ENCODE results near the gene TGFBRAP1.

The TGFBRAP1 gene

GRCh38 chr2:105375001-105375561 lies 45.5 kb upstream of the TGFBRAP1 start:
- TF ChIP-seq CTCF (conservative IDR thresholded peaks at IDR 0.05; ENCODE audit: low read length) = no peak
- peak; percentile 64 for DNase-seq (ENCODE audit: low read depth)
- no peak overlapping the region for H3K4me3 ChIP-seq (ENCODE audit: low read length)

DNA sequence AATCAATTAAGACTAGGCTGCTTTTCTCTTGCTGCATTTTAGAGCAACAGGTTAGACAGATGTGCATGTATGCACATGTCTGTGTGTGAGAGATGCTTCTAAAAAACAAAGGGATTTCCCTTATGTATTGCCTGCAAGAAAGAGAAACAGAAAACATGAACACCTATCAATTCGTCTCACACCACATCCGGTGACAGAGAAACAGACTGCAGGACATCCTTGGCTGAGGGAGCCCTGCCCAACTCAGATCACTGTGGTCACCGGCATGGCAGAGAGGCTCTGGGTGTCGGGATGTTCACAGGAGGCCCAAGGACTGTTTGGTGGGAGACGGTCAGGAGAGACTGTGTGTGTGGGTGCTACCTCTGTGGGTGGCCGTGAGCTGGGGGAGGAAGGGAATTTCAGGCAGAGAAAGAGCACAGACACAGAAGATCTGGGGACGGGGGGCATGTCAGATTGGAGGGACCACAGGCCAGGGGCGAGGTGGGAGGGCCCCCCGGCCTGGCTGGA lies 44.4 kb upstream of the TGFBRAP1 start:
- H3K4me3 ChIP-seq (ENCODE audit: low read length) = no peak overlapping the region
- DNase-seq (ENCODE audit: low read depth) = no peak
- TF ChIP-seq CTCF (conservative IDR thresholded peaks at IDR 0.05; ENCODE audit: low read length) = no peak

DNA sequence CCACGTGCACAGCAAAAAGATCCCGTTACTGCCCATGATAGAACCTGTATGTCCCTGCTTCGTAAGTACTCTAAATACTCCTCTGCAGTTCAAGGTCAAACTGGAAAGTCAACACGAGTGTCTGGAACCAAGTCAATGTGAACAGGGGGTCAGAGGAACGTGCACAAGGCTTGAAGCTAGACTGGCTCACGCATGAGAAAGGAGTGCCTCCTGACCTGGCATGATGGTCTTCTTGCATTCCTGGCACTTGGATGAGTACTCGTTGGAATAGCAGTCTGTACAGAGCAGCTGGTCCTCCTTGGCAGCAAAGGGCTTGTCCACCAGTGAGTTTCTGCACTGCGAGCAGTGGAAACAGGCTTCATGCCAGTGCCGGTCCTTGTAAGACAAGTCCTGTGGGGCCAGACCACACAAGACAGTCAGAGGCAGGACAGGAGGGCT lies 43.8 kb upstream of the TGFBRAP1 start:
- no peak for TF ChIP-seq CTCF (conservative IDR thresholded peaks at IDR 0.05; ENCODE audit: low read length)
- H3K4me3 ChIP-seq (ENCODE audit: low read length) = no peak overlapping the region
- DNase-seq (ENCODE audit: low read depth) = peak; percentile 66

DNA sequence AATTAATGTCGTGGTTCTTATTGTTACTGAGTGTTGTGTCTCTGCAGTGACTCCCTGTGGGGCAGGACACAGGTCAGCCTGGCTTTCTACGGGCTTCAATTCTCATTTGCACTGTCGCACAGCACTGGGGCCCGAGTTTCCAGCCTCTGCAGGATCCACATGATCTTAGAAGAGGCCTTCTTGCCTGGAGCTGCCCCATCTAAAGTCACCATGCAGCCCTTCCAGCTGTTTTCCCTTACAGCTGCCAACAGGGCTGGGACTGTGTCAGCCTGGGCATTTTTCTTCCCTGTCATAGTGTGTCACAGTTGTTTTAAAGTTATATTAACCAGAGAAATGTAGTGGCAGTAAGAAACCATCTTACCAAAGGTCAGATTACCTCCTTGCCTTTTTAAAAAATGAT lies 42.3 kb upstream of the TGFBRAP1 start:
- no peak for TF ChIP-seq CTCF (conservative IDR thresholded peaks at IDR 0.05; ENCODE audit: low read length)
- DNase-seq (ENCODE audit: low read depth) = no peak
- no peak overlapping the region for H3K4me3 ChIP-seq (ENCODE audit: low read length)

GRCh38 chr2:105371156-105371555 lies 41.6 kb upstream of the TGFBRAP1 start:
- H3K4me3 ChIP-seq (ENCODE audit: low read length) = no peak overlapping the region
- no peak for DNase-seq (ENCODE audit: low read depth)
- no peak for TF ChIP-seq CTCF (conservative IDR thresholded peaks at IDR 0.05; ENCODE audit: low read length)

- DNase-seq (ENCODE audit: low read depth) = peak; percentile 85
Observed at GRCh38 chr2:105369777-105370690, 40.5 kb upstream of the TGFBRAP1 start.

More at GRCh38 chr2:105369777-105370690, 40.5 kb upstream of the TGFBRAP1 start:
- H3K4me3 ChIP-seq (ENCODE audit: low read length) = no peak overlapping the region
- peak; percentile 94 for TF ChIP-seq CTCF (conservative IDR thresholded peaks at IDR 0.05; ENCODE audit: low read length)
